HS-27A (cell line): Measurements from ENCODE around the gene PPP2R5C.

ENCODE experiments used
- DNase-seq: peaks from one replicate; pipeline ENCODE4 v3.0.0-alpha.2; 2012; ENCODE audit warnings: low read depth, missing footprints

Gene PPP2R5C

DNA sequence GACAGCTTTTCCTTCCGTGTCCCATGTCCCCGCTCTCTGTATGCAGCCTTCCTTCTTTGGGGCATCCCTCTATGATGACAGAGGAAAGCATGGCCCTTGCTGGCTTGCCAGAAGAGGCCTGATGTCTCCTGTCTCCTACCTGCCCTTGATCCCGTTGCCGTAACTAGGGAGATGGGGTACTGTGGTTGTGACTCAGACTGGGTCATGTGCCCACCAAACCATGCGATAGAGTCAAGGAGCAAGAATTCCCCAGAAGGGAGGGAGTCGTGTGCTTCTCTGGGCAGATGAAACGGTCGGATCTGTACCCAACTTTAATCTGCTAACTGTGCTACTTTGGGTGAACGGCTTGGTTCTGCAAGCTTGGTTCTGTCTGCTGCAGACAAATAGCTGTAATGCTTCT, 103.8 kb downstream of the PPP2R5C start:
- no peak for DNase-seq

DNA sequence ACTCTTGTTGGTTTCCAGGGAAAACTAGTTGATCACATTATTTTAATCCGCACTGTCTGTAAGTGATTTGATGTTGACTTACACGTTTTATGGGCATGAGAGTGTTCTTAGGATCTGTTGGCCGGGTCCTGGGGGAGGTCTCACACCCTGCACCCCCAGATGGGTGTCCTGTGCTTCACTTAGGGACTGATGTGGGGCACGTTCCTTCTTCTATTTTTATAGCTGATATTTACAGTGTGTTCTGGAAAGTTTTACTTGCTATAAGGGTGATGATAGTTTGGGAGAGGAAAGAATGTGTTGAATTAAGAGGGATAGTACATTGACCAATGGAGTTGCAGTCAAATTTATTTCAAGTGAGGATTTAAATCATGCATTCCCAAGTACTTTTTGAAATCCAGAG, 106.3 kb downstream of the PPP2R5C start:
- DNase-seq: no peak

DNA sequence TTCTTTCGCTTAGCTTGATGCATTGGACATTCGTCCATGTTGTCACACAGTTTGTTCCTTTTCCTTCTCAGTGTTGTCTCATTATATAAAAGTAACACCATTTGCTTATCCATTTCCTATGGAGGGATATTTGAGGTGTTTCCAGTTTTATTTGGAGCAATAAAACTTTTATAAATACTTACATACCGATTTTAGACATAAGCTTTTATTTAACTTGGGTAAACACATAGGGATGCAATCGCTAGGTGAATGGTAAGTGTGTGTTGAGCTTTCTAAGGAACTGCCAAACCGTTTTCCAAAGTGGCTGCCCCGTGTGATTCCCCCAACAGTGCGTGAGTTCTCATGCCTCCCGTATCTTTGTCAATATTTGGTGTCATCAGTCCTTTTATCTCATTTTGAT, 107.7 kb downstream of the PPP2R5C start:
- DNase-seq: no peak

DNA sequence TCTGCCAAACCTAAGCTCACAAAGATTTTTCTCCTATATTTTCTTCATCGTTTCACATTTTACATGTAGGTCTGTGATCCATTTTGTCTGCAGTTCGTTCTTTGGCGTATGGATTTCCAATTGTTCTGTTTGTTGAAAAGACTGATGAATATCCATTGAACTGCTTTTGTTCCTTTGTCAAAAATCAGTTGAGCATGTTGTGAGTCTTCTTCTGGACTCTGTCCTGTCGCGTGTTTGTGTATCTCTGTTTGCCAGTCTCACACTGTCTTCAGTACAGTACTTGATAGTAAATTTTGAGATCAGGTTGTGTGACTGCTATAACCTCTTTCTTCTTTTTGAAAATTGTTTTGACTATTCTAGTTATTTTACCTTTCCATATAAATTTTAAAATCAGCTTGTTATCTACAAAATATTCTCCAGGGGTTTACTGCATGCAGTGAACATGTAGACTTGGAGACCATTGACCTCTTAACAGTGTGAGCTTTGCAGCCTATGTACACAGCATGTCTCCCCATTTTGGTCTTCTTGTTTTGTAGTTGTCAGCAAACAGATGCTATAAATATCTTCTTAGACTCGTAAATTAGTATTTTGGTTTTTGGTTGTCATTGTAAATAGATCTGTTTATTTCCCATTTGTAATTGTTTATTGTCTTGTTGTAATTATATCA, 108.9 kb downstream of the PPP2R5C start:
- no peak for DNase-seq

DNA sequence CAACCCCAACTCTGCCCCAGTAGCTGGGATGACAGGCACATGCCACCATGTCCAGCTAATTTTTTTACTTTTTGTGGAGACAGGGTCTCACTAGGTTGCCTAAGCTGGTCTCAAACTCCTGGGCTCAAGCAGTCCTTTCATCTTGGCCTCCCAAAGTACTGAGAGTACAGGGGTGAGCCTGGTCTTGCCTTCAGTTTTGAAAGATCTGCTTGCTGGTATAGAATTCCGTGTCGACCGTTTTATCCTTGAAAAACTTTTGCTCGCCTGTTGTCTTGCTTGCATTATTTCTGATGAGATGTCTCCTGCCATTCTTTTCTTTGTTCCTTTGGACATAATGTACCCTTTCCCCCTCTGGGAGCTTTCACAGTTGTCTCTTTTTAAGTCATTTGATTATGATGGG, 110.8 kb downstream of the PPP2R5C start:
- DNase-seq: no peak

DNA sequence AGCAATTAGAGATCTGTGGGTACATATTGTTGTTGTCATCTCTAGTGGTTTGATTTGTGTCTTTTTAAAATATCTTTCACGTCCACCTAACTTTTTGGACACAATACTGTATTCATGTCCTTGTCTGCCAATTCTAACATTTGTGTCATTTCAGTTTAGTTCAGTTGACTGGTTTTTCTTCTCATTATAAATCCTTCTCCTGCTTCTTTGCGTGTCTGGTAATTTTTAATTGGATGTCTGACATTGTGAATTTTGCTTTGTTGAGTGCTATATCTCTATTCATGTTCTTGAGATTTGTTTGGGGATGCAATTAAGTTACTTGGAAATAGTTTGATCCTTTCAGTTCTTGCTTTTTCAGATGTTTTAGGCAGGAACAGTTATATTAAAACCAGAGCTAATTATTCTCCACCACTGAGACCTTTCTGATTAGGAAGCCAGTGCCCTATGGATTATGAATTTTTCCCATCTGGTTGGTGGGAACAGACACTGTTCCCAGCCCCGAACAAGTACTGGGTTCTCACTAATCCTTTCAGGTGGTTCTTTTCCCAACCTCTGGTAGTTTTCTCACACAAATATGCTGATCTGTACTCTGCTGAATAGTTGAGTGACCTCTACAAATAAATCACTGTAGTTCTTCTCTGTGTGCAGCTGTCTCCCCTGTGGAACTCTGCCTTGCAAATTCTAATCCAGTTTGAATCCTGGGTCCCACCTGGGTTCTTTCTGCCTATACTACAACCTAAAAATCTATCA, 111.7 kb downstream of the PPP2R5C start:
- no peak for DNase-seq

DNA sequence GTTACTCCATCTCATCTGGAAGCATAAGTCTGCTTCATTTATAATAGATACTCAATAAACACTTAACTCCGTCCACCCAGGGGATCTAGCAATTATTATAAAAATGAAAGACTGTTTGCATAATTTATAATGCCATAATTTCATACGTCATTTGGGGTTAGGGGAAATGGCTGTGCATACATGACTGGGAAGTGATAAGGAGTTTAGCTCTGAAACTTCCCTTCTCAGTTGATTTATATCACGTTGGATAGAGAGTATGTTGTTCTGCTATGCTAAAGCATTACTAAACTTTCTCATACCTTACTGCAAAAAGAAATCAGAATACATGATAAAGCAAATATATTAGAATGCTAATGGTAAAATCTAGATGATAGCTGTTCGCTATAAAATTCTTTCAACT, 112.5 kb downstream of the PPP2R5C start:
- DNase-seq: no peak

DNA sequence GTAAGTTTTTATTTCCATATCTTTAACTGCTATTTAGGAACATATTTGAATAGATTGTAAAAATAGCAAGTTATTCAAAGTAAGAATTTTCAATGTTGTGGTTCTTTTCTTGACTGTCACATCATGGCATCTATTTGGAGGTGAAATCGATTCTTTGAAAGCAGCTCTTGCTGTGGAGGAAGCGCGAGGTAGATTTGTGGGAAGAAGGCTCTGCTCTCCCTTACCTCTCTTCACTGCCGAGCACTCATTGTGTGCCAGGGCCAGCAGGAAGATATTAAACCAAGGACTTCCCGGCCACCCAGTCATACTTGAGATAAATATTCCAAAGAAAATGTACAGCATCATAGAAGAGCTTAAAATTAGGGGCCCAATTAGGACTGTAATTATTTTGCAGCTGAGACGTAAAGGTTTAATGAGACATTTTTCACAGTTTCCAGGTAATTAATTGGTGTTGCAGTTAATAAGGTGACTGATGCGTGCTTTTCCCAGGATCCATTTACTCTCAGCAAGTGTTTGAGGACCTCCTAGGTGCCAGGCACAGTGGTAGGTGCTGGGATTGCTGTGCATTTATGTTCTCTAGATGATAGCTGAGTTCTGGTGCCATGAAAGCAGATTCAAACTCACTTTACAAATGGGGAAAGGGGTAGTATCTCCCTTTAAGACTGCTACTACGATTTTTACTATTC, 113.7 kb downstream of the PPP2R5C start:
- DNase-seq: no peak

DNA sequence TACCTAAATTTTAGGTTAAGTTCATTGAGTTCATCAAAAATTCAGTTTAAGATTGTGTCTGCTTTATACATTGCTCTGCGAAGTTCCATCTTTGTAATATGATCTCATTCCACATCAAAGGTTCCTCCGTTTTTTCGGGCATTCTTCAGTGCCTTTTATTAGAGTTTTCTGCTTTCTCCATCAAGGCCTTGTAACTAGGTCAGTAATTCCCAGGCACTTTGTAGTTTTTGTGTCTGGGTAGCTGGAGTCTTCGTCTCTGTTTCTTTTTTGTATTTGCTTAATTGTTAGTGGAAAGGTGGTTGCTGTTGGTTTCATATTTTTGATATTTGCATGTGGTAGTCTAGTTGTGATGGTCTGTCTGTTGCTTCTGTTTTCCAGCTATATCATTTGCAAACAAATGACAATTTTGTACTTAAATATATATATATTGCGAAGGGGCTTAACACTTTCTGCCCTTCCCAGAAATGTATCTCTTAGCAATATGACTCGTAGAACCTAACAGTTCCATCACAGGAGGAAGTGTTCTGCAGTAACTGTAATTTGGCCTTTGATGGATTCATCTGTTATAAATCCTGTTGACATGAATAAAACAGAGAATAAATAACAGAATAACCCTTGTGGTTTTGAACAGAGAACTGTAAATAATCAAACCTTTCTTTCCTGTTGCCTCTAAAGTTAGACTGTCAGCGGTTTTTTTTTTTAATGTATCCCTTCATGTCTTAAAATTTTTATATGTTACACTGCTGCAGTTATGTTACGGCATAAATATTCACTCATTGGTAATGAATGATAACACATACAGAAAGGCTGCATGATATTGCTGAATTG, 114.4 kb downstream of the PPP2R5C start:
- DNase-seq: no peak

DNA sequence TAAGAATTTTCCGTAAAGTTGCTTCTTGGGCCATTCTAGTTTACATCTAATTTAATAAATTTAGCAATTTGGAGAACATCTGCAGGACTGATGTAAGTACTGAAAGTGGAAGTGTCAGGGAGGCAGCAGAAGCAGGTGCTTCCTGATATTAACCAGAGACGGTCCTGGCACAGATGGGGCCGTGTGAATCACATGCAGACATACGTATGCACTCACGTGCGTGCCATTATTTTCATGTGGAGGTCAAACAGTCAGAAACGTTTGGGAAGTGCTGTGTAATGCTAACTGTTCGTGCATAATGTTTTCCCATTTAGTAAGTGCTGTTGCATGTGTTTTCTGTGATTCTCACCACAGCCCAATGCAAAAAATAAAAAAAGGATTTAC, 115.0 kb downstream of the PPP2R5C start:
- DNase-seq: no peak

DNA sequence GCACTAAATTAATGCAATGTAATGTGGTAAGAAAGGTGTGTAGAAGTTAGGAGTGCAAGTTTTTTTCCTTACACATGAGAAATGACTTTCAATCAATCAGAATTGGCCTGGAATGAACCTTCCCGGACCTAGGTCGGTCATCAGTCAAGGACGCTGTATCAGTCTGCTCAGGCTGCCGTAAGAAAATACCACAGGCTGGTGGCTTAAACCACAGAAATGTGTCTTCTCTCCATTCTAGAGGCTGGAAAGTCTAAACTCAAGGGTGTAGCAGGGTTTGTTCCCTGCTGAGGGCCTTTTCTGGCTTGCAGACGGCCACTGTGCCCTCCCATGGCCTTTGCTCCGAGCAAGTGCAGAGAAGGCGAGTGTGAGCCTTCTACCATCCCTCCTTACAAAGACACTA, 116.3 kb downstream of the PPP2R5C start:
- no peak for DNase-seq

DNA sequence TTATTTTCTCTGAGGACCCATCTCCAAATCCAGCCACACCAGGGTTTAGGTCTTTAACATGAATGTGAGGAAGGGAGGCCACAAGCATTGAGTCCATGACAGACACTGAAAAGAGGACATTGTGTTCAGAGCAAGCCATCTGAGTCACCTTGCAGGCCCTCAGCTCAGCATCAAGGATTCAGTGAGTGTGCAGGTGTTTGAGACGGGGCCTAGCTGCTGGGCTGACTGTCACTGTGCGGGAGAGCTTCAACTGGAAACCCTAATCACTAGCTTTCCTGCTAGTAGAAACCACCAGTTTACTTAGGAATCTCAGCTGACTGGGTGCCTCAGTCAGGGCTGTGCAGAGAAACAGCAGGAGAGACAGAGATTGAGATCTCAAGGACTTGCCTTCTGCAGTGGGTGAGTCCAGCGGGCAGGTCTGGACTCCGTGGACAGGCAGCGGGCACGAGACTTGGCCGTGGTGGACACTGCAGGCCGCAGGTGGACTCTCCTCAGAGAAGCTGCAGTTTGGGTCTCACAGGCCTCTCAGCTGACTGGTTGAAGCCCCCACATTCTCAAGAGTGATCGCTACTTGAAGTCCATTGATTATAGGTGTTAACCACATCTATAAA, 116.8 kb downstream of the PPP2R5C start:
- no peak for DNase-seq

DNA sequence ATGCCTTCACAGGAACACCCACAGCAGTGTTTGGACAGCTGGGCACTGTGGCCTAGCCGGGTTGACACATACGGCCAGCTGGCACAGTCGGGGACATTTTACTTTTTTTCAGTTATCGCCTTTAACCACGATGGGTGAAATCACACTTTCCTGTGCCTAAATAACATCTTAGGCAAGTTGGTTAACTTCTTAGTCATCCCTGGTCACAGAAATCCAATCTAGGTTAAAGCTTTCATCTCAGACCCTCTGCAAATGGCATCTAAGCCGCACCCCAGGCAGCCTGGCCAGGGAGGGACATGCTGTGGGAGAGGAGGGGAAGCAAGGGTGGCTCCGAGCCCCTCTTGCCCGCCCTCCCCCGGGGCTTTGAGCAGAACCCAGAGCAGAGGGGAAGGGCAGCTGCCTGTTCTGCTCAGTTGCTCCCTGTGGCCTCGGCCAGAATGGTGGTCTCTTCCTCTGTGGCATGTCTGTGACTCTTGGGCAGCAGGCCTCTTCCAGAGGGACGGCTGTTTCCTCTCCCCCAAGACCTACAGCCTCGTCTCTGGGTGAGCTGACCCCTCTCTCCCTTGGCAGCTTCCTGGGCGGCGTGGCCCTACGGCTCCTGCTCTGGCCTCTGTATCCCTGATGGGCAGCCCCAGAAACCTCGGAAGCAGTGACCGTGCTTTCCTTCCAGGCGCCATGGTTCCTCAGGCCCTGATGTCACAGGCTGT, 117.5 kb downstream of the PPP2R5C start:
- no peak for DNase-seq

DNA sequence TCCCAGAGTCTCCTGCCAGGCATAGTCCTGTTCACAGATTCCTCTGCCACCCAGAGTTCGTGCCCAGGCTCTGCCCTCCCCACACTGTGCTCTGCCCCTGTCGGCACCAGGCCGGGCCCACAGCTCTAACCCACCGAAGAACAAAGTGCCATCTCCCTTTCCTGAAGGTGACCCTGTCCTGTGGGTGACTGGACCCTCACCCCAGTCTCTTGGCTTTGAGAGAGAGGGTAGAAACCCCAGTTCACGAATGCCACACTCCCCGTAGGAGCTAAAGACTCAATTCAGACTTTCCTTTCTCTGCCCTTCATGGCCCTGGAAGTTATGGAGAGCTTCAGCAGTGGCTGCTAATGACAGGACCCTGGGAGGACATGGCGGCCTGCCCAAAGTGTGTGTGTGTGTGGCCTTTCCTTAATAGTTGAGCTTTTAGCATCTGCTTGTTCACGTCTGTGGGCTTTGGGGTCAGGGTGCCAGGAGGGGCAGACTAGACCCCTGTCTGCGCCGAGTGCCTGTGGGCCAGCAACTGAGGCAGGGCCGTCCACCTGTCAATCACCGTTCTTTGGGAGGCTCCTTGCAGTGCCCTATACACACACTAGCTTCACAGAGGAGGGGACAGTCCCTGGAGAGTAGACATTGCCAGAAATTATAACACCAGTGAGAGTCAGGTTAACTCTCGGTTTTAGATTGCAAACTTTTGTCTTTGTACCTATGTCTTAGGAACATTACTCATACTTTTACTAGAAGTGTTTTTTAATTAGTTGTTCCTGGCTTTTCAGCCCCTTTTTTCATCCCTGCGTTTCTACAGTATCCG, 118.2 kb downstream of the PPP2R5C start:
- no peak for DNase-seq

DNA sequence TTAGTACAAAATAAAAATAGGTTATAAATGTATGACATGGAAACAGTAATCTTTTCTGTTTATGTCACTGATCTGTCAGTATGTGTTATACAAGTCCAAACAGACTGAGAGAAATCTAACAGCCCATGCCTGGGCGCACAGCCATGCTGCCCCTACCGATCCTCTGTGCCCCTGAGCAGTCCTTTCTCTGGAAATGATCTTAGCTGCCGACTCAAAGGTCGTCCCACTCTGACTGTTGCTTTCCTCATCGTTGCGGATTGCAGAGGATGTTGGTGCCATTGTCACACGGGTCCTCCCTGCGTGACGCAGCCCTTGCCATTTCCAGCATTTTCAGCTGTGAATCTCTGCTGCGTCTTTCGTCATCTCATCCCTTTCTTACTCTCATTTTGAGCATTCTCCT, 119.9 kb downstream of the PPP2R5C start:
- no peak for DNase-seq

DNA sequence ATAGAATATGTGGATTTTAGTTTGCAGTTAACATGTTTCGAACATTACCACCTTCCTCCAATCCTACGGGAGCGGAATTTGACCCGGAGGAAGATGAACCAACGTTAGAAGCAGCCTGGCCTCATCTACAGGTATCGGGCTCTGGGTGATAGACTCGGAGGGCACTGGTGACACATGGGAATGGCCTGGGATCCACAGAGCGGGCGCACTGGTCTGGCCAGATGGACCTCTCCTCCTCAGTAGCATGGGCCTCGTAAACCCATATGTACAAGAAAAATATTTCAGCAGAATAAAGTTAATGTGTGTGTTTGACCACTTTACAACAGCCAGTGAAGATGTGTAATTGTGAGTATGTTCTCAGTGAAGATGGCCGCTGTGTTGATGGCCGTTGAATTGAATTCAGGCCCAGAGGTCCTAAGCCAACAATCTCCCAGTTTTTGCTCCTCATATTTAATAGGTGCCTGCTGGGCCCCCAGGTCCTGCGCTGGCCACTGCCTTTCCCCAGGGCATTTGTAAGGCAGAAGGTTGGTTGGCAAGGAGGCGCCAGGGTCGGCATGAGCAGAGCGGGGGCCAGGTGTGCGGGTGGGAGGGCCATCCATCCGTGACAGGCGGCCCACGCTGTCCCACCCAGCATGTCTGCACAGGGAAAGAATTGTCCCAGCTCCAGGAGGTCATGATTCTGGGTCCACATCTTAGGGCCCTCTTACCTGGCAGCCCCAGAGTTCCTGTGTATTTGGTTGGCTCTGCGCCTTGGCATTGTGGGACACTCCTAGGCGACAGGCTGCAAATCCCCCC, 120.8 kb downstream of the PPP2R5C start:
- DNase-seq: no peak

DNA sequence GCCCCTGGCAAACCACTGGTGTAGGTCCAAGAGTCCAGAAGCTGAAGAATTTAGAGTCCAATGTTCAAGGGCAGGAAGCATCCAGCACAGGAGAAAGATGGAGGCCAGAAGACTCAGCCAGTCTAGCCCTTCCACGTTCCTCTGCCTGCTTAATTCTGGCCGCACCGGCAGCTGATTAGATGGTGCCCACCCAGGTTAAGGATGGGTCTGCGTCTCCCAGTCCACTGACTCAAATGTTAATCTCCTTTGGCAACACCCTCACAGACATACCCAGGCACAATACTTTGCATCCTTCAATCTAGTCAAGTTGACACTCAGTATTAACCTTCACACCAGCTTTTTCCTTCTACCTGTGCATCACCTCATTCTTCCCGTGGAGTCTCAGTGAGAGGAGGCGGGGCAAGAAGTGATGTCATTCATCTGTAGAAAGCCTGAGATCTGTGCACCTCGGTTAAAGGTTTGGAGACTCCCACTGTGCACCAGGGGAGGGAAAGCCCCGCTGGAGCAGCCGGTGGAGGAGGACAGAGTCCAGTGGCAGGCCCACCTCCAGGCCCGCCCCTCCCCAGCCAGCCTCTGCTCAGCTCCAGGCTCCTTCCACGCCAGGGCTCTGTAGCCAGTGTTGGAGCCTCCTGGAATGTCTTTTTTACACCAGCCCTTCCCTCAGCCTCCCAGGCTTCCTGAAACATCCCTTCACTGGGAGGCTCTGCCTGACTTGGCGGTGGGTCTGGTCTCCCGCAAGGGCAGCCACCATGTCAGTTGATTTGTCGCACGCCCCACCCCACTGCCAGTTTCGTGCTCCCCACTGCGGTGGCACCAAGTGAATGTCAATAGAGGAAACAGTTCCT, 122.8 kb downstream of the PPP2R5C start:
- DNase-seq: no peak

DNA sequence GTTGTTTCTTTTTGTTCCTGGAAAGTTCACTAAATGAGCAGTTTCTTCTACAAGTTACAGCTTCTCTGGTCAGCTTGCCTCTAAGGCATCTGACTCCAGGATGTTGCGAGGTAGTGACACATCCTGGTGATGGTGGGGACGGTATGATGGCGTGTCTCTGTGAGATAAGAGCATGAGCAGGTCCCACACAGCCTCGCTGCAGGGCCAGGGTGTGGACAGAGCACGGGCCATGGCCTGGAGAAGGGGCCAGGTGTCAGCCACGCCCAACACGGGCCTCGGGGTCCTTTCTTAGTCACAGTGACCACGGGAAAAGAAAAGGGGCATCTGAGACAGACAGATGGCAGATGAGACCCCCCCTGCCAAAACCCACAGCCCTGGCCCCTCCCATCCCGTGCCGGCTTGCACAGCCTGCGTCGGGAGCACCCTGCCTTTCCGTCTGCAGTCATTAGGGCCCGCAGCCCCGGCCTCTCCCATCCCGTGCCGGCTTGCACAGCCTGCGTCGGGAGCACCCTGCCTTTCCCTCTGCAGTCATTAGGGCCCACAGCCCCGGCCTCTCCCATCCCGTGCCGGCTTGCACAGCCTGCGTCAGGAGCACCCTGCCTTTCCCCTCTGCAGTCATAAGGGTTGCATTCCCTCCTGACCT, 123.5 kb downstream of the PPP2R5C start:
- DNase-seq: no peak
